Aorta (tissue), 5 donors: ENCODE results near the gene OSGIN1. TPM values are rescaled to one million over a fixed set of nuclear protein-coding genes. Genes with fewer than 3 reads are reported as not detected.

Experiments used
- ATAC-seq: fragments of 200-7000 bp; cut with Tn5 transposase; one replicate; pipeline ENCODE4 v1.9.1; 2022; ENCODE audit warnings: moderate library complexity; ENCODE audit not compliant: low FRiP score
- DNase-seq, 2 donors: peaks; one replicate each; pipeline ENCODE4 v3.0.0-alpha.2; 2020
- H3K27ac ChIP-seq, 2 donors: one replicate each; pipeline ENCODE4 v1.5.1; 2013; ENCODE audit warnings: low read length in 2 of 2, mild to moderate bottlenecking in 2 of 2, moderate library complexity in 2 of 2, control low read depth in 1 of 2, inconsistent platforms in 1 of 2, low read depth in 1 of 2
- H3K27me3 ChIP-seq, 2 donors: one replicate each; pipeline ENCODE4 v1.6.1; 2013; ENCODE audit warnings: control low read depth in 1 of 2, low read length in 1 of 2, mild to moderate bottlenecking in 1 of 2, moderate library complexity in 1 of 2; ENCODE audit not compliant: insufficient read depth in 2 of 2, control insufficient read depth in 1 of 2
- H3K36me3 ChIP-seq, 2 donors: one replicate each; pipeline ENCODE4 v1.6.1; 2013; ENCODE audit warnings: control low read depth in 1 of 2, low read length in 1 of 2, mild to moderate bottlenecking in 1 of 2; ENCODE audit not compliant: insufficient read depth in 2 of 2, control insufficient read depth in 1 of 2
- H3K4me1 ChIP-seq, 2 donors: one replicate each; pipeline ENCODE4 v1.6.1; 2013; ENCODE audit warnings: low read length in 2 of 2, control low read depth in 1 of 2, mild to moderate bottlenecking in 1 of 2, moderate library complexity in 1 of 2; ENCODE audit not compliant: insufficient read depth in 2 of 2, control insufficient read depth in 1 of 2
- H3K4me3 ChIP-seq, 2 donors: one replicate each; pipeline ENCODE4 v1.5.1; 2013; ENCODE audit warnings: low read length in 2 of 2, control low read depth in 1 of 2, mild to moderate bottlenecking in 1 of 2
- H3K9me3 ChIP-seq: one replicate; pipeline ENCODE4 v1.6.1; 2013; ENCODE audit warnings: mild to moderate bottlenecking, low read length; ENCODE audit not compliant: control insufficient read depth
- WGBS, 2 donors: extraction: QIAGEN DNeasy Blood & Tissue Kit; methylation state at CpG; one replicate each; pipeline ENCODE4 v1.1.7; 2013; 5-methylcytosine and 5-hydroxymethylcytosine counted together
- intact Hi-C, 2 donors: fragments of 100-400 bp; cut with DNase I; formaldehyde crosslinking; loops; one replicate each; pipeline versions ENCODE4 v1.14.2 to v1.15.0; 2022
- polyA plus RNA-seq, 2 donors: library from polyadenylated mRNA; stranded (reverse); fragments of 200-250 nt; gene quantifications; one replicate each; pipeline ENCODE4 v1.2.3, GENCODE V29; 2013
- total RNA-seq, 2 donors: library from RNA; stranded (reverse); fragmentation: NEBNext Ultra II Directional; extraction: Animal tissue kit (Norgen Biotek cat#: 25700); gene quantifications; one replicate each; pipeline ENCODE4 v1.2.1, GENCODE V29; 2021
- donor health status: healthy with polysubstance abuse.
- donor health status: Bipolar disorder and iron deficiency.
- donor health status: DM: no; HTN: no; CAD: no.
- donor health status: DM: no; HTN: no; CAD: no.
- donor health status: DM: yes; HTN: yes; CAD: no.

OSGIN1 gene
- total and polyA plus RNA-seq, 4 donors, result 10.0 to 13.7 (median 12.0) TPM

GRCh38 chr16:83994703-83995102 is 41.7 kb downstream of the OSGIN1 start:
- H3K4me3 ChIP-seq, result no peak overlapping the region
- no peaks in the 10 kb centered on the region for H3K4me1 ChIP-seq
- H3K9me3 ChIP-seq, result no peaks in the 10 kb centered on the region
- no peaks in the 10 kb centered on the region for H3K27me3 ChIP-seq
- intact Hi-C loops, result no loop called here
- 85 to 89% methylated on average over 13 of the region's 13 CpGs for WGBS, 2 donors
- ATAC-seq, result no peak
- H3K36me3 ChIP-seq, result no peaks in the 10 kb centered on the region
- peak in 1 of 2 donors; percentile 45 for DNase-seq
- no peak overlapping the region for H3K27ac ChIP-seq

GRCh38 chr16:83995754-83996153 is 42.7 kb downstream of the OSGIN1 start:
- intact Hi-C loops, result no loop called here
- H3K36me3 ChIP-seq, result no peaks in the 10 kb centered on the region
- H3K27ac ChIP-seq, result no peak overlapping the region
- 8% methylated on average over 20 to 21 of the region's 21 CpGs for WGBS, 2 donors
- DNase-seq (peak in 1 of 2 donors; percentile 35), ATAC-seq (no peak)
- H3K4me3 ChIP-seq, result no peak overlapping the region
- no peaks in the 10 kb centered on the region for H3K27me3 ChIP-seq
- H3K4me1 ChIP-seq, result no peaks in the 10 kb centered on the region
- H3K9me3 ChIP-seq, result no peaks in the 10 kb centered on the region

- H3K4me1 ChIP-seq, result no peaks in the 10 kb centered on the region
- WGBS, 2 donors, result 84 to 90% methylated on average over 15 of the region's 15 CpGs
- DNase-seq, result no peak
- H3K9me3 ChIP-seq, result no peaks in the 10 kb centered on the region
- intact Hi-C loops, result no loop called here
- H3K4me3 ChIP-seq, result no peak overlapping the region
- H3K27ac ChIP-seq, result no peak overlapping the region
- H3K36me3 ChIP-seq, result no peaks in the 10 kb centered on the region
- ATAC-seq, result no peak
- H3K27me3 ChIP-seq, result no peaks in the 10 kb centered on the region
These were observed 43.6 kb downstream of the OSGIN1 start for GRCh38 chr16:83996481-83997252.

DNA sequence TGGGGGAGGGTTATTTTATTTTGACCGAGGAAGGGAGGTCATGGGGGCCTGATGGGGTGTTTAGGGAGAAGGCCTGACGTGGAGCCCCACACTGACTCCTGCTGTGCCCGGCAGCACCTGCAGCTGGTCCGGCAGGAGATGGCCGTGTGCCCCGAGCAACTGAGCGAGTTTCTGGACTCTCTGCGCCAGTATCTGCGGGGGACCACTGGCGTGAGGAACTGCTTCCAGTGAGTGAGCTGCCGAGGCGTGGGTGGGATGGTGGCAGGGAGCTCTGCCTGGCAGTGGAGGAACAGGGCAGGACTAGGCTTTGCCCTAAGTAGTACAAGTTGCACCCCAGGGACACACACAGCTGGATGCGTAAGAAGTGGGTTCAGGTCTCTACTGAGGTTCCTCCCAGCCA is 45.1 kb downstream of the OSGIN1 start:
- Histone ChIP-seq H3K4me1 (no peaks in the 10 kb centered on the region), H3K36me3 (no peaks in the 10 kb centered on the region), H3K4me3 (no peak overlapping the region), H3K27me3 (no peaks in the 10 kb centered on the region), H3K9me3 (no peaks in the 10 kb centered on the region), H3K27ac (no peak overlapping the region)
- intact Hi-C loops, result no loop called here
- ATAC-seq (no peak), DNase-seq (no peak)
- WGBS, 2 donors, result 89 to 90% methylated on average over 13 of the region's 13 CpGs

DNA sequence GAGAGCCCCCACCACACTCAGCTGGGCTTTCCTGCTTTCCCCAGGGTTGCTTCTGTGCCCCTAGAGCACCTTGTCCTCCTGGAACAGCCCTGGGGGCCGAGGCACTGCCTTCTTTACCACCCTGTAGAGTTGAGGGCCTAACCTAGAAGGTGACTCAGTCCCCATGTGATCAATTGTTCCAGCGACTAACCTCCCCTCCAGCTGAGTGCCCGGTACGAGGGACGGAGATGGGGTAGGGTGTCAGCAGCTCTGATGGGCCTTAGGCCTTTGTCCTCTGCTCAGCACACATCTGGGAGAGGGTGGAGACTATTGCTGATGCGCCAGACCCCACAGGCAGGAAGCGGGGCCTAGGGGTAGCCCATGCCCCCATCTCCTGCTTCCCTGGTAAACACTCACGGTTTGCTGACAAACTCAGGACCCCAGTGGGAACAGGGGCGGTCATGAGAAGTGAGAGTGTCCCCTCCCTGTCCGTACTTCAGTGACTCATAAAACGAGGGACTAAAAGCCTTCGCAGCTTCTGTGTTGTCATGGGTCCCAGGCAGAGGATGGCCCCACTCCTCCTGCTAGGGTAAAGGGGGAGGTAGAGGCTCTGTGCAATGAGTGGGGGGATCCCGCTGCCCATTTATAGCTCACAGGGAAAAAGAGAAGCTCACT is 48.1 kb downstream of the OSGIN1 start:
- no peak overlapping the region for H3K4me3 ChIP-seq
- no peak for DNase-seq
- H3K4me1 ChIP-seq, result no peaks in the 10 kb centered on the region
- no peaks in the 10 kb centered on the region for H3K27me3 ChIP-seq
- no peaks in the 10 kb centered on the region for H3K36me3 ChIP-seq
- no peaks in the 10 kb centered on the region for H3K9me3 ChIP-seq
- H3K27ac ChIP-seq, result no peak overlapping the region
- WGBS, 2 donors, result 87 to 90% methylated on average over 13 of the region's 13 CpGs
- intact Hi-C loops, result no loop called here
- ATAC-seq, result no peak

DNA sequence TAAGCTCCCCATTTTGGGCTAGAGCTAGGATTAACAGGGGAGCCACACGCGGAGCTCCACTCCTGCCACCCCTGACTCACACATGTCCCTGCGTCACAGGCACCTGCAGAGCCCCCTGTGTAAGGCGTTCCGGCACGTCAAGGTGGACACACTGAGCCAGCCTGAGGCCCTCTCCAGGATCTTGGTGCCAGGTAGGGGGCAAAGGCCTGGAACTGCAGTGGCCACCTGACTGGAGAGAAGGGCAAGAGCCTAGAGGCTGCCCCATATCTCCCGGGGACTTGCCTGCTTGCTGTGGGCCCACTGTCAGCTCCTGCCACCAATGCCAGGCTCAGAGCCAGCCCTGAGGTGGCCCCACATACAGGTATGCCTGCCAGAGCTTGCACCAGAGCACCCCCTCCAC is 48.7 kb downstream of the OSGIN1 start:
- intact Hi-C loops, result no loop called here
- ATAC-seq, result no peak
- Histone ChIP-seq H3K4me1 (no peaks in the 10 kb centered on the region), H3K9me3 (no peaks in the 10 kb centered on the region), H3K27me3 (no peaks in the 10 kb centered on the region), H3K4me3 (no peak overlapping the region), H3K27ac (no peak overlapping the region), H3K36me3 (no peaks in the 10 kb centered on the region)
- DNase-seq, result no peak
- WGBS, 2 donors, result 91 to 93% methylated on average over 7 of the region's 7 CpGs

- ATAC-seq, result no peak
These were observed 50.0 kb downstream of the OSGIN1 start for GRCh38 chr16:84003038-84003437.

GRCh38 chr16:84004442-84004841 is 51.4 kb downstream of the OSGIN1 start:
- no peak overlapping the region for H3K27ac ChIP-seq
- no peaks in the 10 kb centered on the region for H3K4me1 ChIP-seq
- no peaks in the 10 kb centered on the region for H3K27me3 ChIP-seq
- WGBS, 2 donors, result 74 to 75% methylated on average over 7 of the region's 7 CpGs
- ATAC-seq, result no peak
- no peaks in the 10 kb centered on the region for H3K9me3 ChIP-seq
- no peak for DNase-seq
- intact Hi-C loops, result no loop called here
- no peaks in the 10 kb centered on the region for H3K36me3 ChIP-seq
- H3K4me3 ChIP-seq, result no peak overlapping the region

More at GRCh38 chr16:84003038-84003437, 50.0 kb downstream of the OSGIN1 start:
- no peaks in the 10 kb centered on the region for H3K4me1 ChIP-seq
- no peaks in the 10 kb centered on the region for H3K36me3 ChIP-seq
- no peaks in the 10 kb centered on the region for H3K9me3 ChIP-seq
- 80 to 84% methylated on average over 12 of the region's 12 CpGs for WGBS, 2 donors
- no peaks in the 10 kb centered on the region for H3K27me3 ChIP-seq
- intact Hi-C loops, result no loop called here
- no peak overlapping the region for H3K27ac ChIP-seq
- DNase-seq, result no peak
- H3K4me3 ChIP-seq, result no peak overlapping the region

DNA sequence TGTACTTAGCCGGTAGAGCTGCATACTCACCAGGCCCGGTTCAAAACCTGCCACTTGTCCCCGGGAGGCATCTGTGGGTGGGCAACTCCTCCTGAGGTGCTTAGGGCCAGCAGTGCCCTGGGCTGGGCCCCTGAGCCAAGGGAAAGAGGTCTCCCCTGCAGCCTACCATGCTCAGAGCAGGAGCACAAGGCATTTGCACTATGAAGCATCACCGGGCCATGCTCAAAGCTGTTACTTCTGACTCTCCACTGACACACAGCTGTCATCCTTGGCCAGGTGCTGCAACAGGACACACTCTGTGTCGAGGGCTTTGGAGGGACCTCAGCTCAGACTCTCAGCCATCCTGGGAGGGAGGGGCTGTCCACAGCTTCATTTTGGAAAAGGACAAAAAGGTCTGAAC is 52.4 kb downstream of the OSGIN1 start:
- Histone ChIP-seq H3K4me1 (no peaks in the 10 kb centered on the region), H3K4me3 (no peak overlapping the region), H3K36me3 (no peaks in the 10 kb centered on the region), H3K27me3 (no peaks in the 10 kb centered on the region), H3K9me3 (no peaks in the 10 kb centered on the region), H3K27ac (no peak overlapping the region)
- no peak for ATAC-seq
- WGBS, 2 donors, result 81 to 83% methylated on average over 5 of the region's 5 CpGs
- intact Hi-C loops, result no loop called here
- DNase-seq, result no peak
